Stimulated activated CD8-positive, alpha-beta memory T cell treated with anti-CD3 and anti-CD28 coated beads, Interleukin-2, amount 100 ng/mL, for 48 hours (primary cell): ENCODE measurements around the gene KLHDC8A.
"Not testable (repeated sequence)": the region's sequence is repeated elsewhere in the genome, so short reads cannot be mapped to it uniquely, and the experiment has no call there.

Source experiments
- DNase-seq, 2 donors: peaks; one replicate each; pipeline ENCODE4 v3.0.0-alpha.2; 2020; ENCODE audit warnings: low read depth in 2 of 2

KLHDC8A gene

GRCh38 chr1:205297546-205298177 lies 59.1 kb downstream of the KLHDC8A start:
- DNase-seq, result not testable (repeated sequence)

GRCh38 chr1:205296154-205296553 lies 60.6 kb downstream of the KLHDC8A start:
- DNase-seq, result no peak

GRCh38 chr1:205294934-205295333 lies 61.8 kb downstream of the KLHDC8A start:
- no peak for DNase-seq

GRCh38 chr1:205294175-205294917 lies 62.4 kb downstream of the KLHDC8A start:
- no peak for DNase-seq

- no peak for DNase-seq
Measured at GRCh38 chr1:205293350-205294074, 63.2 kb downstream of the KLHDC8A start.

- DNase-seq, result no peak
Measured at GRCh38 chr1:205291596-205291995, 65.1 kb downstream of the KLHDC8A start.

GRCh38 chr1:205287767-205288559 lies 68.8 kb downstream of the KLHDC8A start:
- DNase-seq, result peak; percentile 67

GRCh38 chr1:205287076-205287475 lies 69.6 kb downstream of the KLHDC8A start:
- no peak for DNase-seq

- DNase-seq, result peak; percentile 70
Measured at GRCh38 chr1:205286335-205286950, 70.3 kb downstream of the KLHDC8A start.
